ENCODE results near the gene FAIM2.

Gene FAIM2

DNA sequence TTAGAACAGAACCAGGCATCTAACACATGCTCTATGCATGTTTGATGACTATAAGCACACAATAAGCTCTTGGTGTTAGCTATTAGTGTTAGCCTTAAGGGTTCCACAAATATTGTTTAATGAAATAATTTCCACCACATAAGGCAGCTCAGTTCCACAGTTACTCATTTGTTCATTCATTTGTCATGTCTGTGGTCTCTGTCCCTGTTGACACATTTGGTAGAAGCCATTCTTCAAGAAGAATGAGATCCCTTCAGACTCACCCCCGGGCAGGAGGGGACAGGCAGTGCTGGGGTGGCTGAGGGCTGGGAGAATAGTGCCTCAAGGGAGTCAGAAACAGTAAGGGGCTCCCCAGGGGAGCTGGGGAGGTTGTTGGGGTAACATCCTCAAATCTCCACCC is 3.7 kb upstream of the FAIM2 start:
- no peak for DNase-seq (ENCODE audit: low read depth in 1 of 2, low spot score in 1 of 2)
- in situ Hi-C loops (cut with HindIII; ENCODE audit: low pct_unique_long_range_greater_than_20kb, low sequenced_read_pairs): no loop called here
- TF ChIP-seq JUND (IDR thresholded peaks at IDR 0.05; ENCODE audit: low read depth): no peak

DNA sequence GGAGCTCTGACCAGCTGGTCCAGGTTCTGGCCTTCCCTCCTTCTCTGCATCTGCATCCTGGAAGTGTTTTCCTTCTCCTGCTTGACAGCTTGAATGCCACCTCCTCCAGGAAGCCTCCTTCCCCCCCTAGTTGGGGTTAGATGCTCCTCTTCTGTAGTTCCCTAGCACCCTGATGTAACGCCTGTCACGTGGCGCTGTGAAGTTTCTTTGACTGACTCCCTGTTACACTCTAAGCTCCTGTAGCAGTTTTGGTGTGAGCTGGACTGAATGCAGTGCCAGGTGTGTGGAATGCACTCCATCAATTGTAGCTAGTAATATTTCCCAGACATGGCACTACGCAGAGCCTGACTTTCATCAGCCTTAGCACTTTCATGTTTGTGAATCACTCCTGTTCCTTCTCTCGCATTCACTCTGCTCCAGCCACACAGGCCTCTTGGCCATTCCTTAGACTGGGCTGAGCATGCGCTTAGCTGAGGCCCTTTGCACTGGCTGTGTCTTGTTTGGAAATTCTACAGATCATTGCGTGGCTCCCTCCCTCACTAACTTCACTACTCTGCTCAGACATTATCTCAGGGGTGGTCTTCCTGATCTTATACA is 2.1 kb upstream of the FAIM2 start:
- in situ Hi-C loops (cut with HindIII; ENCODE audit: low pct_unique_long_range_greater_than_20kb, low sequenced_read_pairs): no loop called here
- DNase-seq (ENCODE audit: low read depth in 1 of 2, low spot score in 1 of 2): no peak
- no peak for TF ChIP-seq JUND (IDR thresholded peaks at IDR 0.05; ENCODE audit: low read depth)

DNA sequence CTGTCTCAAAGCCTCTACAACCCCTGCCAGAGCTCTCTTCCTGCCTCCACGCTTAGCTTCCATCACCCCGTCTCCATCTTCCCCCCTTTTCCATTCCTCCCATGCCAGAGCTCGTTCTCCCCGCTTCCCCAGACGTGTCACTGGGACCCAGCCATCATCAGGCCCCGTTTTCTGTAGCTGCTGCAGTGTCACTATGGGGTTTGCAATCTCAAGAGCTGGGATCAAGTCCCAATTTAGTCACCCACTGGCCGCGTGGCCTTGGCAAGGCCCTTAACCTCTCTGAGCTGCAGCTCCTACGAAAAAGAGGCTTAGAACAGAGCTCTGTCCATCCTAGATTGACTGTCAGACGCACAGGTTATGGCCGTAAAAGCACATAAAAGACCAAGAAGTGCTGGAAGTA is 901 bp upstream of the FAIM2 start:
- in situ Hi-C loops (cut with HindIII; ENCODE audit: low pct_unique_long_range_greater_than_20kb, low sequenced_read_pairs): no loop called here
- no peak for TF ChIP-seq JUND (IDR thresholded peaks at IDR 0.05; ENCODE audit: low read depth)

DNA sequence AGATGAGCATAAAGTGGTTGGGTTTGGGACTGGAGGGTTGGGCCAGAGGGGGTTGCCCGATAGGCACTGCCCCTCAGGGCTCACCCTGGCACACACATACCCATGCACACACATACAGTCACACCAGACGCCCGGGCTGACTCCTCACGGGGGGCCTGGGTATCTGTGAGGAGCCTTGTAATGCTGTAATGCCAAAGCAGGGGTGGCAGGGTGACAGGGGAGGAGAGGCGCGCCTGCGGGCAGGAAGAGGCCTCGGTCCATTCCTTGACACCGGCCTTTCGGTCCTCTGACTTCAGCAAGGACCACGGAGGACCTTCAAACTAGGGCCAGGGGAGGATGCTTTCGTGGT is 375 bp downstream of the FAIM2 start:
- in situ Hi-C loops (cut with HindIII; ENCODE audit: low pct_unique_long_range_greater_than_20kb, low sequenced_read_pairs): no loop called here
- no peak for DNase-seq (ENCODE audit: low read depth in 1 of 2, low spot score in 1 of 2)
- TF ChIP-seq JUND (IDR thresholded peaks at IDR 0.05; ENCODE audit: low read depth): no peak

More for the DNA sequence above, 901 bp upstream of the FAIM2 start:
- no peak for DNase-seq (ENCODE audit: low read depth in 1 of 2, low spot score in 1 of 2)

DNA sequence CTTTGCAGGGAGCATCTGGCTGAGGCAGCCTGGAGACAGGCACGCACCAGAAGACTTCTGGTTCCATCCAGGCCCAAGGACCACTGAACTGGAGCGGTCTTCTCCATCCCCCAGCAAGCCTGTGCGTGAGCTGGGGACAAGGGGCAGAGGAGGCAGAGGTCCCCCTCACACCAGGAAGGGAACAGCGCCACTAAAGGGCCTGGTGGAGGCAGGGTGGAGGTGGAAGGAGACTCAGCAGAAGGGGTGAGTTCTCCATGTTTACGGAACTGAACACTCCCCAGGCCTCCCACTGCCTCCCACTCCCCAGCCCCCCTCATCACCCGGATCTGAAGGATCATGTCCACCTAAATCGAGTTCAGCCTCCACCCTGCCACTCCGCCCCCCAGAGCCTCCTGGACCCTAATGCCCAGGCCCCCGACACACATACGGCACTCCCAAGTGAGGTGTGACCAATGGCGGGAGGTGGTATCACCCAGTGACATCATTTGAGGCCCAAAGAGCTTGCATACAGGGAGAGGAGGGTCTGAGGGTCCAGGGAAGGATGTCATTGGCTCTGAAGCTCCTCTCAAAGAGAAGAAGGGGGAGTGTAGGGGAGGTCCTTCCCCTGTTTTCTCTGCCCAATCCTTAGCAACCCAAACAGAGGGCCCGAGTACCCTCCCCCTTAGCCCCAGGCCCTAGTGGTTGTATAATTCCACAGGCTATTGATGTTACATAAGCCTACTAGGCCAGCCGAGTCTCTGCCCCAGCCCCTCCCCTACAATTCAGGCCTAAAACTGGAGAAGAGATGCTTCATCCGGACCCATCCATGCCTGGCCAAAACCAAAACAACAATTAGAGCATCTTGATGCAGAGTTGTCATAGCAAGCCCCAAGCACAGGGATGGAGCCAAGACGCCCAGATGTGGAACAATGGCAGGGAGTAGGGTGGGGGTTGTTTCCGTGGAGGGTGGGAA is 1.0 kb downstream of the FAIM2 start:
- in situ Hi-C loops (cut with HindIII; ENCODE audit: low pct_unique_long_range_greater_than_20kb, low sequenced_read_pairs): no loop called here
- DNase-seq (ENCODE audit: low read depth in 1 of 2, low spot score in 1 of 2): no peak
- TF ChIP-seq JUND (IDR thresholded peaks at IDR 0.05; ENCODE audit: low read depth): no peak

DNA sequence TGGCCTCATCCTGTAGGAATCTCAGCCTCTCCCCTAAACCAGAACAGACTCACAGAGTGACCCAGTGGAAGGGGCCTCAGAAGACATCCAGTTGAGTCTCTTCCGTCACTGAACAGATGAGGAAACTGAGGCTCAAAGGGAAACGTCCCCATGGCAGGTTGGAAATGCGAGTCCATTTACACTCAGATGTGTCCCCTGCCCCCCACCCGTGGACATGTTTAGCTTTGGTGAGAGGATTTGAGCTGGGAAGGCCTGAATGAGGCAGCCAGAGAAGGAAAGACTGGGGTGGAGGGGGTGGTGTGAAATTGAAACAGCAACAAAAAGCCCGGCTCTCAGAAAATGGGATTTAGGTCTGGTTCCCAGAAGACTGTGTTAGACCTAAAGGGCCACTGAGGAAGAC is 1.7 kb downstream of the FAIM2 start:
- no peak for DNase-seq (ENCODE audit: low read depth in 1 of 2, low spot score in 1 of 2)
- no peak for TF ChIP-seq JUND (IDR thresholded peaks at IDR 0.05; ENCODE audit: low read depth)
- in situ Hi-C loops (cut with HindIII; ENCODE audit: low pct_unique_long_range_greater_than_20kb, low sequenced_read_pairs): no loop called here

DNA sequence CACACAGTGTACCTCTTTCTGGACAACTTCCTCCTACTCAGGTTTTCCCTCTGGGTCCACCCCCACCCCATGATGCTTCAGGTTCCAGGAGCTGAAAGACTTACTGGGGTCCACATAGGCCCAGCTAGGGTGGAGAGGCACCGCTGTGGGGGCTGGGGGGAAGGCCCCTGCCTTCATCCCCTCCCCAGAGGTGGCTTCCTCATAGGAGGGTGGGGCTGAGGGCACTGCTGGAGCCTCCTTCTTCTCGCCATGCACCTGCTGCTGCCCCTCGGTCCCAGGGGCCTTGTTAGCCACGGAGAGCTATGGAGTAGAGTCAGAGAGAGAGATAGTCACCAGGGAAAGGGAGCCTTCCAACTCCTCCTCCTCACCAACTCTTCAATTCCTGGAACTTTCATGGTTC is 2.7 kb downstream of the FAIM2 start:
- in situ Hi-C loops (cut with HindIII; ENCODE audit: low pct_unique_long_range_greater_than_20kb, low sequenced_read_pairs): no loop called here
- TF ChIP-seq JUND (IDR thresholded peaks at IDR 0.05; ENCODE audit: low read depth): no peak
- no peak for DNase-seq (ENCODE audit: low read depth in 1 of 2, low spot score in 1 of 2)

DNA sequence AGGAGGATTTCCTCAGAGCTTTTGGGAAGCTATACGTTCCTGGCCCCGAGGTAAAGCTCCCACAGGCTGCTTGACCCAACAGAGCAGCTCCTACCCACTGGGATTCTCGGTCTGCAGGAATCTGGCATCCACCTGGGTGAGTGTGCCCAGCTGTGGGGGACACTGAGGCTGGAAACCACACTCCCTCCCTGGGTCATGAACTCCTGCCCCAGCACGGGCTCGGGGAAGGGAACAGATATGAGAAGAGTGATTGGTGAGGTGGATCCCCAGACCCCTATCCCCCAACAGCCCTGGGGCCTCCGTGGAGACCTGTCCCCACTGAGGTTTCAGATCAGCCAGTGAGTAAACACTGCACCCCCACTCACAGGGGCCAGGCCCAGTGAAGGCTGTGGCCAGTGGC is 3.3 kb downstream of the FAIM2 start:
- TF ChIP-seq JUND (IDR thresholded peaks at IDR 0.05; ENCODE audit: low read depth): no peak
- in situ Hi-C loops (cut with HindIII; ENCODE audit: low pct_unique_long_range_greater_than_20kb, low sequenced_read_pairs): no loop called here
- no peak for DNase-seq (ENCODE audit: low read depth in 1 of 2, low spot score in 1 of 2)

DNA sequence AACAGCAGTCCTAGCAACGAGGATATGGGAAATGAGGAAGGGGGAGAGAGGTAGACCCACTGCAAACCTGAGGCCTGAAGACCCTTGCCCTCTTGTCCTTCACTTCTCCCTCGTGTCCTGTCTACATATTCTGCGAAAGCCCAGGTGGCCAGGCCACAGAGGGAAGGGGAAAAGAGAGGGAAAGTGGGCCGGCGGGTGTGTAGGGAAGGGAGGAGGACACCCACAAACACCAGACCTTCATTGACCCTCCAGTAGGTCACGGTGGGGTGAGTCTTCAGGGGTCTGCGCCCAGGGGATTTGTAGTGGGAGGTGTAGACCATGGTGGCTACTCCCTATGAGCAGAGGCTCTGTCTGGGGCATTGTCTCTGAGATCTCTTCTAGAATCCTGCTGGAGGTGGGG is 3.8 kb downstream of the FAIM2 start:
- no peak for TF ChIP-seq JUND (IDR thresholded peaks at IDR 0.05; ENCODE audit: low read depth)
- no peak for DNase-seq (ENCODE audit: low read depth in 1 of 2, low spot score in 1 of 2)
- in situ Hi-C loops (cut with HindIII; ENCODE audit: low pct_unique_long_range_greater_than_20kb, low sequenced_read_pairs): no loop called here

DNA sequence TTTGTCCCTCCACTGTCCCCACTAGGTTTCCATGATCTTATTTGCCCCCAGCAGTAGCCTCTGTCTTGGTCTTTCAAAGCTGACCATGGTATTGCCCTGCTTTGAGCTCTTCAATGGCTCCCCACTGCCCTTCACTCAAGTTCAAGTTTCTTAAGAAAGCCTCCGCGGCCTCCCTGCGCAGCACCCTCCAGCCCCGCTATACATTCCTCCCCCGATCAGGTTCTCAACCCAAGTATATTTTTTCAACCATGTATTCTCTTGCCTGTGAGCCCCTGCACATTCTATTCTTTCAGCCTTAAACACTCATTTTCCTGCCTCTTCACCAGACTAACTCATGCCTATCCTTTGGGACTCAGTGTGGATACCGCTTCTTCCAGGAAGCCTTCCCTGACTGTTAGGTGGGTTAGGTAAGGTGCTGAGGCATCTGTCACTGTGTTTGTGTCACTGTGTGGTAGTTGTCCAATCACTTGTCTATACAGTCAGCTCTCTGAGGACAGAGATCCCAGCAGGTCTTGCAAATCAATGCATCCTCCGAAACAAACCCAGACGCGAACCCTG is 4.3 kb downstream of the FAIM2 start:
- in situ Hi-C loops (cut with HindIII; ENCODE audit: low pct_unique_long_range_greater_than_20kb, low sequenced_read_pairs): no loop called here
- TF ChIP-seq JUND (IDR thresholded peaks at IDR 0.05; ENCODE audit: low read depth): no peak

DNA sequence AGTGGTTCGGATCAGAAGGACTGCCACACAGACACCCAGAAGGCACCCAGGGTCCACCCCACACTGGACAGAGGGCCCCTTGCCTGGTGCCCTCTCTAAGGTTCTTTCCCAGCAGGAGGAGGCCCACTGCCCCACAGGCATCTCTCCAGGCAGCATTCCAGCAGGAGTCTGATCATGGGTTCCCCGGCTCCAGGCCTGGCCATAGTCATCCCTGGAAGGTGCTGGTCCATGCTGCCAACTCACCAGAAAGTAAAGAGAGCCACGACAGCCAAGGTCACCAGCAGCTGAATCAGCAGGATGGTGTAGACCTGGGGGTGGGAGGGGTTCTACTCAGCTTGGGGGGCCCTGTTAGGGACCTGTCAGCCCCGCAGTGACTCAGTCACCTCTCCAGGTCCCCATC is 6.4 kb downstream of the FAIM2 start:
- in situ Hi-C loops (cut with HindIII; ENCODE audit: low pct_unique_long_range_greater_than_20kb, low sequenced_read_pairs): no loop called here
- no peak for DNase-seq (ENCODE audit: low read depth in 1 of 2, low spot score in 1 of 2)
- TF ChIP-seq JUND (IDR thresholded peaks at IDR 0.05; ENCODE audit: low read depth): no peak

More for the DNA sequence above, 4.3 kb downstream of the FAIM2 start:
- no peak for DNase-seq (ENCODE audit: low read depth in 1 of 2, low spot score in 1 of 2)

DNA sequence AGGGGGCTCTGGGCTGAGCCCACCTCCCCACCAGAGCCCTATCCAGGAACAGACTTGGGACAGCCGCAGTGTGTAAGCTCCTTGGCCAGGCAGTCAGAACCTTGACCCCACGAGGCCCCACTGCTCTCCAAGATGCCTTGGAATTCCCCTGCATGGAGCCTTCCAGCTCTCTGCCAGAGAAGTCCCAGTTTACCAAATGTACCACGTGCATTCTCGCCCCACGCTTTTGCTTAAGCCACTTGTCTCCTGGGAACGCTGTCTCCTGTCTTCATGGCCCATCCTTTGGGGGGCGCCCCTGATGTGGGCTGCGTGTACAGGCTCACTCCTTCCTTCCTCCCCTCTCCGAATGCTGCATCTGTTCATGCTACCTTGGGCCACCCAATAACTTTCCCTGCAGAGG is 7.9 kb downstream of the FAIM2 start:
- TF ChIP-seq JUND (IDR thresholded peaks at IDR 0.05; ENCODE audit: low read depth): no peak
- in situ Hi-C loops (cut with HindIII; ENCODE audit: low pct_unique_long_range_greater_than_20kb, low sequenced_read_pairs): no loop called here
- DNase-seq (ENCODE audit: low read depth in 1 of 2, low spot score in 1 of 2): no peak

DNA sequence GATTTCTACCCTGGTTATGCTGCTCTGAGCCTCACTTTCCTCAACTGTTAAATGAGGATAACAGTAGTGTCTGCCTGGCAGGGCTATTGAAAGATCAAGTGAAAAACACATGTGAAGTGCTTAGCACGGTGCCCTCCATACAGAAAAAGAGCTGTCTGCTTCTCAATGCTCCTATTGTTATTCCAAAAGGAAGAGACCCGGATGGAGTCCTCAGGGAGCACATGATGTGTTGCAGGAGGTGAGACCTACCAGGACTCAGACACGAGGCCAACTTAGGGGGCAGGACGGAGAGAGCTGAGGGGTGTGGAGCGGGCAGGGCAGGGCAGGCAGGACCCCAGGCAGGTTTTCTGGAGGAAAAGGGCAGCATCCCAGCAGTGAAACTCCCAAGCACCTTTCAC is 8.9 kb downstream of the FAIM2 start:
- no peak for DNase-seq (ENCODE audit: low read depth in 1 of 2, low spot score in 1 of 2)
- no peak for TF ChIP-seq JUND (IDR thresholded peaks at IDR 0.05; ENCODE audit: low read depth)
- in situ Hi-C loops (cut with HindIII; ENCODE audit: low pct_unique_long_range_greater_than_20kb, low sequenced_read_pairs): no loop called here

Data from T47D (cell line).